Keratinocyte (primary cell): Measurements from ENCODE around the gene AOX1. TPM values are rescaled to one million over a fixed set of nuclear protein-coding genes. Genes with fewer than 3 reads are reported as not detected.

ENCODE experiments used
- DNase-seq: peaks from one replicate; pipeline ENCODE4 v3.0.0-alpha.2; 2011; ENCODE audit warnings: low read depth, missing footprints, low spot score
- FAIRE-seq: peaks from 2 replicates; lab custom pipeline; 2011; peaks lifted over from hg19 to GRCh38; lab: Jason Lieb, UNC
- H2AFZ ChIP-seq: 2 replicates; pipeline ENCODE4 v1.6.0; 2012; ENCODE audit warnings: low read length, control low read depth, inconsistent platforms; ENCODE audit not compliant: control insufficient read depth
- H3K27ac ChIP-seq: 2 replicates; pipeline ENCODE4 v1.5.1; 2011; ENCODE audit warnings: low read length; ENCODE audit not compliant: control insufficient read depth, insufficient read depth
- H3K27me3 ChIP-seq: 3 replicates; pipeline ENCODE4 v1.6.0; 2011; ENCODE audit warnings: low read length; ENCODE audit not compliant: control insufficient read depth, insufficient read depth; ENCODE audit errors: extremely low read depth
- H3K36me3 ChIP-seq, 2 experiments: 2 replicates in 1 of 2; 3 replicates in 1 of 2; pipeline ENCODE4 v1.5.1; 2011; ENCODE audit warnings: low read length in 2 of 2, mild to moderate bottlenecking in 1 of 2; ENCODE audit not compliant: control insufficient read depth in 2 of 2, insufficient read depth in 2 of 2; ENCODE audit errors: extremely low read depth in 1 of 2
- H3K4me1 ChIP-seq: 3 replicates; pipeline ENCODE4 v1.5.1; 2011; ENCODE audit warnings: low read length; ENCODE audit not compliant: control insufficient read depth, insufficient read depth; ENCODE audit errors: extremely low read depth
- H3K4me2 ChIP-seq: 3 replicates; pipeline ENCODE4 v1.6.0; 2011; ENCODE audit warnings: low read depth, low read length; ENCODE audit not compliant: control insufficient read depth, insufficient read depth; ENCODE audit errors: extremely low read depth
- H3K4me3 ChIP-seq, 3 experiments: fragments of 200-600 bp in 1 of 3; sonication (generic) in 1 of 3; 2 replicates in 2 of 3; 3 replicates in 1 of 3; pipeline ENCODE4 v1.5.1; 2011 to 2016; ENCODE audit warnings: low read length in 3 of 3, mild to moderate bottlenecking in 3 of 3, control low read depth in 2 of 3, inconsistent platforms in 1 of 3, low read depth in 1 of 3, mixed read lengths in 1 of 3, mixed run types in 1 of 3, moderate library complexity in 1 of 3; ENCODE audit not compliant: control insufficient read depth in 2 of 3, insufficient read depth in 2 of 3; ENCODE audit errors: extremely low read depth in 1 of 3
- H3K79me2 ChIP-seq: 2 replicates; pipeline ENCODE4 v1.6.0; 2012; ENCODE audit warnings: low read length; ENCODE audit not compliant: control insufficient read depth, insufficient read depth
- H3K9ac ChIP-seq: 3 replicates; pipeline ENCODE4 v1.6.0; 2011; ENCODE audit warnings: low read length; ENCODE audit not compliant: control insufficient read depth, insufficient read depth; ENCODE audit errors: extremely low read depth
- H3K9me1 ChIP-seq: 3 replicates; pipeline ENCODE4 v1.6.0; 2011; ENCODE audit warnings: low read length; ENCODE audit not compliant: control insufficient read depth, insufficient read depth; ENCODE audit errors: extremely low read depth
- H3K9me3 ChIP-seq: 2 replicates; pipeline ENCODE4 v1.5.1; 2012; ENCODE audit warnings: low read depth, low read length; ENCODE audit not compliant: control insufficient read depth
- H4K20me1 ChIP-seq: 3 replicates; pipeline ENCODE4 v1.6.0; 2011; ENCODE audit warnings: low read length; ENCODE audit not compliant: control insufficient read depth, insufficient read depth; ENCODE audit errors: extremely low read depth
- CTCF ChIP-seq, 3 experiments: IDR thresholded peaks in 1 of 3; conservative IDR thresholded peaks in 1 of 3; optimal IDR thresholded peaks in 1 of 3; 2 replicates in 2 of 3; 3 replicates in 1 of 3; pipeline versions ENCODE3 to v1.5.1; 2011; ENCODE audit warnings: low read length in 3 of 3, mild to moderate bottlenecking in 3 of 3, moderate library complexity in 2 of 3, control low read depth in 1 of 3, inconsistent platforms in 1 of 3; ENCODE audit not compliant: insufficient read depth in 2 of 3; ENCODE audit errors: extremely low read depth in 1 of 3
- EZH2 ChIP-seq: IDR thresholded peaks from one replicate; pipeline ENCODE4 v1.6.1; 2012; ENCODE audit warnings: inconsistent platforms, mild to moderate bottlenecking, low read length, moderate library complexity
- dilution Hi-C: fragments of 300-500 bp; cut with MboI; formaldehyde crosslinking; loops from one replicate; pipeline ENCODE4 v1.7.0; 2020; ENCODE audit warnings: low sequenced_read_pairs; ENCODE audit not compliant: extremely low pct_ligation_motif_present
- polyA plus RNA-seq, 5 experiments: library from polyadenylated mRNA; depleted of rRNA in 3 of 5; stranded (reverse) in 3 of 5; stranded (forward) in 1 of 5; unstranded in 1 of 5; fragments of >200 nt; gene quantifications; 1 replicate in 1 of 5; 2 replicates in 3 of 5; 3 replicates in 1 of 5; pipeline versions ENCODE4 v1.2.1 to v1.2.3, GENCODE V29; 2011 to 2012; ENCODE audit warnings: missing spikeins in 2 of 5, low read depth in 1 of 5, low replicate concordance in 1 of 5

Gene AOX1
- polyA plus RNA-seq, 1 donor (not counting 4 experiments of a cell fraction or from before 2014, with no cell fraction given), result 12.2 TPM

GRCh38 chr2:200655918-200656580 is 70.2 kb downstream of the AOX1 start:
- no peak for DNase-seq
- H3K9ac ChIP-seq, result no peak overlapping the region
- H4K20me1 ChIP-seq, result no peaks in the 10 kb centered on the region
- dilution Hi-C loops, result no loop called here
- H3K27ac ChIP-seq, result no peak overlapping the region
- H3K36me3 ChIP-seq, result no peaks in the 10 kb centered on the region
- no peaks in the 10 kb centered on the region for H3K79me2 ChIP-seq
- H3K4me1 ChIP-seq, result no peaks in the 10 kb centered on the region
- no peak overlapping the region for H3K4me3 ChIP-seq
- no peaks in the 10 kb centered on the region for H3K9me3 ChIP-seq
- FAIRE-seq, result no peak
- H2AFZ ChIP-seq, result no peak overlapping the region
- TF ChIP-seq EZH2 (no peak), CTCF (optimal IDR thresholded peaks at IDR 0.05 in 1 of 3, IDR thresholded peaks at IDR 0.05 in 1 of 3, conservative IDR thresholded peaks at IDR 0.05 in 1 of 3; ENCODE audit: extremely low read depth in 1 of 3, insufficient read depth in 2 of 3, low read length in 3 of 3) (no peak)
- no peak overlapping the region for H3K4me2 ChIP-seq
- H3K9me1 ChIP-seq, result no peaks in the 10 kb centered on the region
- no peaks in the 10 kb centered on the region for H3K27me3 ChIP-seq

- FAIRE-seq (no peak), DNase-seq (no peak)
- Histone ChIP-seq H3K9me3 (no peaks in the 10 kb centered on the region), H3K36me3 (no peaks in the 10 kb centered on the region), H3K4me3 (no peak overlapping the region), H3K4me1 (peaks cover 11% of the 10 kb centered on the region), H3K4me2 (no peak overlapping the region), H3K79me2 (no peaks in the 10 kb centered on the region), H3K9ac (no peak overlapping the region), H3K27ac (no peak overlapping the region), H3K27me3 (no peaks in the 10 kb centered on the region), H3K9me1 (no peaks in the 10 kb centered on the region), H2AFZ (no peak overlapping the region), H4K20me1 (no peaks in the 10 kb centered on the region)
- TF ChIP-seq EZH2, result no peak
- TF ChIP-seq CTCF (optimal IDR thresholded peaks at IDR 0.05 in 1 of 3, IDR thresholded peaks at IDR 0.05 in 1 of 3, conservative IDR thresholded peaks at IDR 0.05 in 1 of 3; ENCODE audit: extremely low read depth in 1 of 3, insufficient read depth in 2 of 3, low read length in 3 of 3), result peak in 2 of 3 experiments; percentile 9 to 67
- dilution Hi-C loops, result no loop called here
Measured at GRCh38 chr2:200658278-200658864, 72.6 kb downstream of the AOX1 start.
